ENCODE data around the gene EVI2A.

EVI2A gene

GRCh38 chr17:31272236-31272635 lies 49.2 kb downstream of the EVI2A start:
- no peak for DNase-seq

- peak; percentile 12 for DNase-seq
Observed at GRCh38 chr17:31269578-31269983, 51.8 kb downstream of the EVI2A start.

GRCh38 chr17:31269036-31269577 lies 52.3 kb downstream of the EVI2A start:
- DNase-seq: no peak

Data from retina (tissue), 1 donor.